EH (cell line): ENCODE data around the gene CHST4.
"Not testable (repeated sequence)": the region's sequence is repeated elsewhere in the genome, so short reads cannot be mapped to it uniquely, and the experiment has no call there.

Experiments
- DNase-seq: peaks from one replicate; pipeline ENCODE4 v3.0.0-alpha.2; 2015; ENCODE audit warnings: low read depth

The CHST4 gene

GRCh38 chr16:71570144-71570543 is 43.9 kb downstream of the CHST4 start:
- DNase-seq, result no peak

- DNase-seq, result no peak
Observed at GRCh38 chr16:71572497-71573116, 46.4 kb downstream of the CHST4 start.

GRCh38 chr16:71573387-71574094 is 47.3 kb downstream of the CHST4 start:
- no peak for DNase-seq

- DNase-seq, result no peak
Observed at GRCh38 chr16:71574702-71575101, 48.5 kb downstream of the CHST4 start.

GRCh38 chr16:71576971-71577370 is 50.7 kb downstream of the CHST4 start, which contains the start of gene TAT:
TAT (minus strand) TSS chr16:71577092; CDS start chr16:71576415, 677 bp downstream.
- DNase-seq, result no peak

GRCh38 chr16:71582553-71582848 is 56.3 kb downstream of the CHST4 start:
- not testable (repeated sequence) for DNase-seq

- no peak for DNase-seq
Observed at GRCh38 chr16:71584543-71585317, 58.5 kb downstream of the CHST4 start.

GRCh38 chr16:71585318-71585703 is 59.1 kb downstream of the CHST4 start:
- no peak for DNase-seq
